ENCODE results near the gene SOX6.

GRCh38 chr11:16215352-16215751 lies 141.0 kb downstream of the SOX6 start:
- TF ChIP-seq CTCF (IDR thresholded peaks at IDR 0.05): no peak
- TF ChIP-seq POLR2A (IDR thresholded peaks at IDR 0.05): no peak
